DND-41 (cell line): ENCODE results near the gene ADM2.

ENCODE experiments used
- ATAC-seq: fragments of 200-7000 bp; cut with Tn5 transposase; 3 replicates; pipeline ENCODE4 v1.9.1; 2021; ENCODE audit warnings: low read depth; ENCODE audit not compliant: insufficient read depth
- DNase-seq: peaks from one replicate; pipeline ENCODE4 v3.0.0-alpha.2; 2020
- H2AFZ ChIP-seq: 2 replicates; pipeline ENCODE4 v1.6.0; 2012; ENCODE audit warnings: low read depth, low read length
- H3K27ac ChIP-seq: 2 replicates; pipeline ENCODE4 v1.5.1; 2012; ENCODE audit warnings: low read length, inconsistent platforms
- H3K27me3 ChIP-seq: fragments of 200-600 bp; sonication (generic); 2 replicates; pipeline ENCODE4 v1.6.0; 2012; ENCODE audit warnings: low read length, mild to moderate bottlenecking, inconsistent platforms; ENCODE audit not compliant: insufficient read depth, poor library complexity
- H3K36me3 ChIP-seq: 2 replicates; pipeline ENCODE4 v1.5.1; 2012; ENCODE audit warnings: low read length, inconsistent platforms; ENCODE audit not compliant: insufficient read depth
- H3K4me1 ChIP-seq: 2 replicates; pipeline ENCODE4 v1.5.1; 2012; ENCODE audit warnings: mild to moderate bottlenecking, low read length; ENCODE audit not compliant: insufficient read depth
- H3K4me2 ChIP-seq: 2 replicates; pipeline ENCODE4 v1.6.0; 2012; ENCODE audit warnings: mild to moderate bottlenecking, moderate library complexity, low read length, inconsistent platforms; ENCODE audit not compliant: insufficient read depth
- H3K4me3 ChIP-seq, 2 experiments: fragments of 200-600 bp in 1 of 2; shearing (Covaris generic) in 1 of 2; 2 replicates each; pipeline ENCODE4 v1.5.1; 2012 to 2016; ENCODE audit warnings: inconsistent platforms in 2 of 2, low read length in 2 of 2, mild to moderate bottlenecking in 2 of 2, low read depth in 1 of 2, moderate library complexity in 1 of 2
- H3K79me2 ChIP-seq: 2 replicates; pipeline ENCODE4 v1.6.0; 2012; ENCODE audit warnings: low read length, inconsistent platforms; ENCODE audit not compliant: insufficient read depth
- H3K9ac ChIP-seq: 2 replicates; pipeline ENCODE4 v1.6.0; 2012; ENCODE audit warnings: low read depth, mild to moderate bottlenecking, inconsistent platforms, low read length, moderate library complexity
- H3K9me3 ChIP-seq: 2 replicates; pipeline ENCODE4 v1.5.1; 2012; ENCODE audit warnings: low read length, moderate library complexity, mild to moderate bottlenecking, inconsistent platforms; ENCODE audit not compliant: insufficient read depth, severe bottlenecking
- H4K20me1 ChIP-seq: 2 replicates; pipeline ENCODE4 v1.6.0; 2012; ENCODE audit warnings: low read length; ENCODE audit not compliant: insufficient read depth
- EZH2 ChIP-seq: IDR thresholded peaks from 3 replicates; pipeline ENCODE4 v1.6.1; 2012; ENCODE audit warnings: borderline replicate concordance, low read depth, mild to moderate bottlenecking, moderate library complexity, low read length, inconsistent platforms; ENCODE audit not compliant: severe bottlenecking
- TF ChIP-seq, protein P1 (sequence below): IDR thresholded peaks from 2 replicates; pipeline ENCODE4 v1.5.1; 2012; ENCODE audit warnings: borderline replicate concordance, low read length, moderate library complexity, mild to moderate bottlenecking; ENCODE audit not compliant: poor library complexity, severe bottlenecking; ENCODE audit errors: extremely low read depth

ADM2 gene

GRCh38 chr22:50529897-50530579 lies 48.7 kb downstream of the ADM2 start, which contains the start of gene TYMP:
Gene TYMP (minus strand): TSS chr22:50530012. CDS start chr22:50529709, 303 bp downstream.
- DNase-seq (no peak), ATAC-seq (no peak)
- no peak within 1 kb of the TSS for H3K9ac ChIP-seq
- H3K79me2 ChIP-seq, result peaks cover 15% of the 10 kb centered on the region
- no peaks in the 10 kb centered on the region; the same call in 1 of the 2 replicates for H3K36me3 ChIP-seq
- no peak within 1 kb of the TSS for H3K27ac ChIP-seq
- H2AFZ ChIP-seq, result no peak within 1 kb of the TSS
- H3K4me3 ChIP-seq, result no peak within 1 kb of the TSS
- TF ChIP-seq, protein P1, sequence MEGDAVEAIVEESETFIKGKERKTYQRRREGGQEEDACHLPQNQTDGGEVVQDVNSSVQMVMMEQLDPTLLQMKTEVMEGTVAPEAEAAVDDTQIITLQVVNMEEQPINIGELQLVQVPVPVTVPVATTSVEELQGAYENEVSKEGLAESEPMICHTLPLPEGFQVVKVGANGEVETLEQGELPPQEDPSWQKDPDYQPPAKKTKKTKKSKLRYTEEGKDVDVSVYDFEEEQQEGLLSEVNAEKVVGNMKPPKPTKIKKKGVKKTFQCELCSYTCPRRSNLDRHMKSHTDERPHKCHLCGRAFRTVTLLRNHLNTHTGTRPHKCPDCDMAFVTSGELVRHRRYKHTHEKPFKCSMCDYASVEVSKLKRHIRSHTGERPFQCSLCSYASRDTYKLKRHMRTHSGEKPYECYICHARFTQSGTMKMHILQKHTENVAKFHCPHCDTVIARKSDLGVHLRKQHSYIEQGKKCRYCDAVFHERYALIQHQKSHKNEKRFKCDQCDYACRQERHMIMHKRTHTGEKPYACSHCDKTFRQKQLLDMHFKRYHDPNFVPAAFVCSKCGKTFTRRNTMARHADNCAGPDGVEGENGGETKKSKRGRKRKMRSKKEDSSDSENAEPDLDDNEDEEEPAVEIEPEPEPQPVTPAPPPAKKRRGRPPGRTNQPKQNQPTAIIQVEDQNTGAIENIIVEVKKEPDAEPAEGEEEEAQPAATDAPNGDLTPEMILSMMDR, result no peak
- no peak for TF ChIP-seq EZH2
- peaks cover 15% of the 10 kb centered on the region for H3K4me1 ChIP-seq
- H3K9me3 ChIP-seq, result no peaks in the 10 kb centered on the region
- peaks cover 5% of the 10 kb centered on the region; the same call in 1 of the 2 replicates for H4K20me1 ChIP-seq
- no peak within 1 kb of the TSS for H3K4me2 ChIP-seq
- H3K27me3 ChIP-seq, result no peaks in the 10 kb centered on the region

DNA sequence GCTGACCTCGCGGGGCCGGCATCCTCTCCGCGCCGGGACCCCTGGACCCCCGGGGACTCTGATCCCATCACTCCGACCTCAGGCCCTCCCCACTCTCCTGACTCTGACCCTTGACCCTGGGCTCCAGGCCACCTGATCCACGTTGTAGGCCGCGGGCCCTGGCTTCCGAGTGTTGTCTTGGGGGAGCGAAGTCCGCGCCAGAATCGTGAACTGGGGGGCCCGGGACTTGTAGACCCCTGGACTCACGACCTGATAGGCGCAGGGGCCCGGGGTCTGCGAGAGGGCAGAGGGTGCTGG lies 49.2 kb downstream of the ADM2 start:
- Histone ChIP-seq H3K79me2 (peaks cover 11% of the 10 kb centered on the region), H3K36me3 (no peaks in the 10 kb centered on the region; the same call in 1 of the 2 replicates), H3K27ac (no peak overlapping the region), H3K9ac (no peak overlapping the region), H3K4me2 (no peak overlapping the region), H2AFZ (no peak overlapping the region), H3K9me3 (no peaks in the 10 kb centered on the region), H3K4me3 (no peak overlapping the region), H4K20me1 (peaks cover 5% of the 10 kb centered on the region; the same call in 1 of the 2 replicates), H3K27me3 (no peaks in the 10 kb centered on the region), H3K4me1 (peaks cover 15% of the 10 kb centered on the region)
- TF ChIP-seq, protein P1, result no peak
- TF ChIP-seq EZH2, result no peak
- ATAC-seq (no peak), DNase-seq (no peak)

DNA sequence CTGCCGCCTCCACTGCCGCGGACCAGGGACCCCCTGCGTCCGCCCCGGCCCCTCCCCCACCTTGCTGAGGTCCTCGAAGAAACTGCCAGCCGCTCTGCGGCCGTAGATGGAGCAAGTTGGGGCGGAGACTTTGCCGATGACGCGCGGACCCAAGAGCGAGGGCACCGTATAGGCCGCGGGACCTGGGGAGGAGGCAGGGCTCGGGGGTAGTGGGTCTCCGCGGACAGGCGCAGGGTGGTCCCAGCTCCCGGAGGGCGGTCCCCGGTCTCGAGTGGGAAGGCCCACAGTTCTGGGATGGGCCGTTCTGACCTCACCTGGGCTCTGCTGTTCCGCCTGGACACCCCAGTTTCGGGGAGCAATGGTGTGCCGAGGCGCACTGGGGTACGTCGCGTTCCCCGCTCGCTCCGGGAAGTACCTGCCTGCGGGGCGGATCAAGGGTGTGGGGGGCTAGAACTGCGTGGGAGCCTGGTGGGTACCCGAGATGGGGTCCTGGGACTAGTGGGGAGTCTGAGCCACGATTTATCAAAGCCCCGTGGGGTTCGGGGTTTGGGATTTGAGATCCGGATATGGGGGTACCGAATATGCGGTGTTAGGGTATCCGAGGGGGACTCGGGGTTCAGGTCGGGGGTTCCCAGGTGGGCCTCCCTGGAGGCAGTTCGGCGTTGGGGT lies 49.7 kb downstream of the ADM2 start:
- Histone ChIP-seq H3K79me2 (peaks cover 11% of the 10 kb centered on the region), H2AFZ (no peak overlapping the region), H3K4me1 (peaks cover 15% of the 10 kb centered on the region), H4K20me1 (peaks cover 5% of the 10 kb centered on the region; the same call in 1 of the 2 replicates), H3K9ac (no peak overlapping the region), H3K36me3 (no peaks in the 10 kb centered on the region; the same call in 1 of the 2 replicates), H3K27me3 (no peaks in the 10 kb centered on the region), H3K4me2 (no peak overlapping the region), H3K4me3 (no peak overlapping the region), H3K27ac (no peak overlapping the region), H3K9me3 (no peaks in the 10 kb centered on the region)
- no peak for DNase-seq
- no peak for TF ChIP-seq EZH2
- ATAC-seq, result no peak

- Histone ChIP-seq H3K27me3 (no peaks in the 10 kb centered on the region), H3K27ac (no peak overlapping the region), H2AFZ (no peak overlapping the region), H3K9ac (no peak overlapping the region), H3K79me2 (peaks cover 6% of the 10 kb centered on the region), H3K4me1 (peaks cover 10% of the 10 kb centered on the region), H3K4me2 (no peak overlapping the region), H4K20me1 (peaks cover 5% of the 10 kb centered on the region; the same call in 1 of the 2 replicates), H3K36me3 (no peaks in the 10 kb centered on the region), H3K4me3 (no peak overlapping the region), H3K9me3 (no peaks in the 10 kb centered on the region)
- no peak for DNase-seq
- TF ChIP-seq EZH2, result no peak
- TF ChIP-seq, protein P1, result no peak
- ATAC-seq, result no peak
These were observed 50.2 kb downstream of the ADM2 start for GRCh38 chr22:50531546-50531961.
